K562 (cell line): ENCODE data around the gene BCAP31. TPM values are rescaled to one million over a fixed set of nuclear protein-coding genes. Genes with fewer than 3 reads are reported as not detected.

ENCODE experiments used
- CXXC5 ChIP-seq: fragments of 250-450 bp; sonication (Bioruptor Pico); IDR thresholded peaks from 2 replicates; pipeline ENCODE4 v1.8.0; 2022; ENCODE audit warnings: inconsistent platforms, mild to moderate bottlenecking, moderate library complexity
- HNRNPL ChIP-seq: fragments of 200-400 bp; formaldehyde crosslinking; IDR thresholded peaks from 2 replicates; pipeline ENCODE4 v1.6.1; 2017; ENCODE audit warnings: low read depth, mild to moderate bottlenecking, low read length
- ILK ChIP-seq: fragments of 450-650 bp; IDR thresholded peaks from 2 replicates; pipeline ENCODE4 v1.6.1; 2016; ENCODE audit warnings: missing genetic modification characterization, low read depth, mild to moderate bottlenecking, missing compliant biosample characterization, moderate library complexity, borderline replicate concordance
- MAZ ChIP-seq, 2 experiments: fragments of 450-650 bp in 1 of 2; sonication (generic) in 1 of 2; formaldehyde crosslinking; IDR thresholded peaks in 1 of 2; conservative IDR thresholded peaks in 1 of 2; 2 replicates each; pipeline versions ENCODE4 v1.4.0 to v1.5.0; 2020; ENCODE audit warnings: mild to moderate bottlenecking in 1 of 2, missing genetic modification reagents in 1 of 2
- MTA3 ChIP-seq: fragments of 450-650 bp; formaldehyde crosslinking; IDR thresholded peaks from 2 replicates; pipeline ENCODE4 v1.6.1; 2017; ENCODE audit warnings: mild to moderate bottlenecking, borderline replicate concordance
- MYNN ChIP-seq, 2 experiments: sonication (generic); formaldehyde crosslinking in 1 of 2; IDR thresholded peaks; 2 replicates each; pipeline versions ENCODE4 v1.5.0 to v1.6.1; 2016 to 2020; ENCODE audit warnings: antibody characterized with exemption in 1 of 2, missing genetic modification reagents in 1 of 2
- NCOR1 ChIP-seq: fragments of 450-650 bp; IDR thresholded peaks from 2 replicates; pipeline ENCODE4 v1.6.1; 2016; ENCODE audit warnings: mild to moderate bottlenecking, moderate library complexity
- SIN3B ChIP-seq: fragments of 450-650 bp; IDR thresholded peaks from 2 replicates; pipeline ENCODE4 v1.6.1; 2017; ENCODE audit warnings: low read depth, mild to moderate bottlenecking, moderate library complexity
- YY1 ChIP-seq, 3 experiments: IDR thresholded peaks; 2 replicates each; pipeline ENCODE4 v1.6.1; 2011; ENCODE audit warnings: low read length in 2 of 3, mild to moderate bottlenecking in 2 of 3, moderate library complexity in 2 of 3, borderline replicate concordance in 1 of 3, control low read depth in 1 of 3, low read depth in 1 of 3; ENCODE audit not compliant: insufficient read depth in 3 of 3, insufficient replicate concordance in 2 of 3, control insufficient read depth in 1 of 3, insufficient read length in 1 of 3; ENCODE audit errors: extremely low read depth in 1 of 3
- ZBTB2 ChIP-seq: fragments of 450-650 bp; IDR thresholded peaks from 2 replicates; pipeline ENCODE4 v1.6.1; 2016; ENCODE audit warnings: antibody characterized with exemption
- ZNF592 ChIP-seq: fragments of 450-650 bp; IDR thresholded peaks from 2 replicates; pipeline ENCODE4 v1.6.1; 2017; ENCODE audit warnings: antibody characterized with exemption, mild to moderate bottlenecking
- polyA plus RNA-seq, 8 experiments: library from polyadenylated mRNA; depleted of rRNA in 4 of 8; stranded (reverse) in 5 of 8; unstranded in 3 of 8; fragments of >200 nt; fragmentation: Nextera tagmentation in 2 of 8; fragmentation: Illumina TruSeq in 1 of 8; extraction: Ambion mirVana in 2 of 8; extraction: Trizol in 1 of 8; gene quantifications; 2 replicates each; pipeline versions ENCODE4 v1.2.1 to v1.2.3, GENCODE V29; 2011 to 2014; ENCODE audit warnings: inconsistent platforms in 1 of 8, missing spikeins in 1 of 8
- total RNA-seq, 7 experiments: library from RNA; depleted of rRNA in 6 of 7; stranded (reverse); fragments of >200 nt in 6 of 7; fragmentation: Illumina TruSeq in 2 of 7; extraction: Trizol in 2 of 7; gene quantifications; 2 replicates each; pipeline versions ENCODE4 v1.2.1 to v1.2.3, GENCODE V29; 2011 to 2021; ENCODE audit warnings: low replicate concordance in 1 of 7
- TF ChIP-seq, protein P1 (sequence below): sonication (generic); formaldehyde crosslinking; IDR thresholded peaks from 2 replicates; pipeline ENCODE4 v1.8.0; 2022; ENCODE audit warnings: missing genetic modification reagents, mild to moderate bottlenecking, moderate library complexity, borderline replicate concordance
- TF ChIP-seq, protein P2 (sequence below): fragments of 200-800 bp; sonication (Bioruptor generic); IDR thresholded peaks from 2 replicates; pipeline ENCODE4 v1.6.1; 2017; ENCODE audit warnings: missing genetic modification characterization, missing compliant biosample characterization

Gene BCAP31
- total and polyA plus RNA-seq, 9 of the 15 experiments (the other 6 are each of a cell fraction or from before 2014, with no cell fraction given), result 156 to 683 (median 188) TPM

GRCh38 chrX:153763989-153764755, 40.0 kb upstream of the BCAP31 start, which contains the start of gene PLXNB3 (continued):
- TF ChIP-seq ZNF592, result peak; percentile 58
- peak; percentile 32; the same call in 1 of the 2 replicates for TF ChIP-seq CXXC5
- TF ChIP-seq MAZ (CRISPR knock-in tag; conservative IDR thresholded peaks at IDR 0.05 in 1 of 2, IDR thresholded peaks at IDR 0.05 in 1 of 2), result peak; percentile 17 to 51; a peak in 1 of 4 replicates
- TF ChIP-seq MTA3, result 0 out of 2 replicates have a peak, but pooled peaks have one; percentile 40
- TF ChIP-seq NCOR1, result no peak
- TF ChIP-seq, protein P1, sequence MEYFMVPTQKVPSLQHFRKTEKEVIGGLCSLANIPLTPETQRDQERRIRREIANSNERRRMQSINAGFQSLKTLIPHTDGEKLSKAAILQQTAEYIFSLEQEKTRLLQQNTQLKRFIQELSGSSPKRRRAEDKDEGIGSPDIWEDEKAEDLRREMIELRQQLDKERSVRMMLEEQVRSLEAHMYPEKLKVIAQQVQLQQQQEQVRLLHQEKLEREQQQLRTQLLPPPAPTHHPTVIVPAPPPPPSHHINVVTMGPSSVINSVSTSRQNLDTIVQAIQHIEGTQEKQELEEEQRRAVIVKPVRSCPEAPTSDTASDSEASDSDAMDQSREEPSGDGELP (CRISPR knock-in tag), result 0 out of 2 replicates have a peak, but pooled peaks have one; percentile 26
- TF ChIP-seq YY1 (IDR thresholded peaks at IDR 0.05; ENCODE audit: borderline replicate concordance in 1 of 3, control insufficient read depth in 1 of 3, extremely low read depth in 1 of 3, insufficient read depth in 3 of 3, insufficient read length in 1 of 3, insufficient replicate concordance in 2 of 3, low read depth in 1 of 3, low read length in 2 of 3), result peak in 1 of 3 experiments; percentile 28
- TF ChIP-seq HNRNPL, result peak; percentile 97
- no peak for TF ChIP-seq ILK (tag)
- peak; percentile 87 for TF ChIP-seq MYNN (IDR thresholded peaks at IDR 0.05)
- TF ChIP-seq MYNN (CRISPR knock-in tag; IDR thresholded peaks at IDR 0.05), result no peak
- TF ChIP-seq SIN3B, result no peak
- TF ChIP-seq, protein P2, sequence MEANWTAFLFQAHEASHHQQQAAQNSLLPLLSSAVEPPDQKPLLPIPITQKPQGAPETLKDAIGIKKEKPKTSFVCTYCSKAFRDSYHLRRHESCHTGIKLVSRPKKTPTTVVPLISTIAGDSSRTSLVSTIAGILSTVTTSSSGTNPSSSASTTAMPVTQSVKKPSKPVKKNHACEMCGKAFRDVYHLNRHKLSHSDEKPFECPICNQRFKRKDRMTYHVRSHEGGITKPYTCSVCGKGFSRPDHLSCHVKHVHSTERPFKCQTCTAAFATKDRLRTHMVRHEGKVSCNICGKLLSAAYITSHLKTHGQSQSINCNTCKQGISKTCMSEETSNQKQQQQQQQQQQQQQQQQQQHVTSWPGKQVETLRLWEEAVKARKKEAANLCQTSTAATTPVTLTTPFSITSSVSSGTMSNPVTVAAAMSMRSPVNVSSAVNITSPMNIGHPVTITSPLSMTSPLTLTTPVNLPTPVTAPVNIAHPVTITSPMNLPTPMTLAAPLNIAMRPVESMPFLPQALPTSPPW (CRISPR knock-in tag), result peak; percentile 55
- TF ChIP-seq ZBTB2, result peak; percentile 46; the same call in 1 of the 2 replicates
